ENCODE measurements around the gene THOP1.

Gene THOP1

DNA sequence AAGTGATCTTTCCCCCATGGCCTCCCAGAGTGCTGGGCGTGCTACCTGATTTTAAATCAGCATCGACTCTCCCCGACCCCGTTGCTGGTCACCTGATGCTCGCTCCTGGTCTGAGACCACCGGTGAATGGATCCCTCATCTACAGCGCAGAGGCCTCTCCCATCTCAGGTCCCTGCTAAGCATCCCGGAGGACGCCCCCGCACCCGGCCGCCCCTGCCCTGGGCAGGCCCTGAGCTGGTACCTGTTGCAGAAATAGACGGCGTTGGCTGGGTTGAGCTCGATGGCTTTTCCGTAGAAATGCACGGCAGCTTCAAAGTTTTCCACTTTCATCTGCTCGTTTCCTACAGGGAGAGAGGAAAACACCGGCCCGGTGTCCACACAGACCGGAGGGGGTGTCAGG lies 20.4 kb upstream of the THOP1 start:
- no peaks in the 10 kb centered on the region for H3K79me2 ChIP-seq (ENCODE audit: insufficient read depth, low read length)
- no peaks in the 10 kb centered on the region for H3F3A ChIP-seq (ENCODE audit: insufficient read depth, low read length)
- no peak overlapping the region for H3K9ac ChIP-seq (ENCODE audit: low read length)
- no peaks in the 10 kb centered on the region for H3K4me1 ChIP-seq (ENCODE audit: insufficient read depth, low read length, severe bottlenecking)
- H3K9me2 ChIP-seq (ENCODE audit: low read depth, low read length): no peaks in the 10 kb centered on the region
- no peak overlapping the region for H3K4me3 ChIP-seq (ENCODE audit: low read depth, low read length, poor library complexity, severe bottlenecking)
- TF ChIP-seq, protein P1, sequence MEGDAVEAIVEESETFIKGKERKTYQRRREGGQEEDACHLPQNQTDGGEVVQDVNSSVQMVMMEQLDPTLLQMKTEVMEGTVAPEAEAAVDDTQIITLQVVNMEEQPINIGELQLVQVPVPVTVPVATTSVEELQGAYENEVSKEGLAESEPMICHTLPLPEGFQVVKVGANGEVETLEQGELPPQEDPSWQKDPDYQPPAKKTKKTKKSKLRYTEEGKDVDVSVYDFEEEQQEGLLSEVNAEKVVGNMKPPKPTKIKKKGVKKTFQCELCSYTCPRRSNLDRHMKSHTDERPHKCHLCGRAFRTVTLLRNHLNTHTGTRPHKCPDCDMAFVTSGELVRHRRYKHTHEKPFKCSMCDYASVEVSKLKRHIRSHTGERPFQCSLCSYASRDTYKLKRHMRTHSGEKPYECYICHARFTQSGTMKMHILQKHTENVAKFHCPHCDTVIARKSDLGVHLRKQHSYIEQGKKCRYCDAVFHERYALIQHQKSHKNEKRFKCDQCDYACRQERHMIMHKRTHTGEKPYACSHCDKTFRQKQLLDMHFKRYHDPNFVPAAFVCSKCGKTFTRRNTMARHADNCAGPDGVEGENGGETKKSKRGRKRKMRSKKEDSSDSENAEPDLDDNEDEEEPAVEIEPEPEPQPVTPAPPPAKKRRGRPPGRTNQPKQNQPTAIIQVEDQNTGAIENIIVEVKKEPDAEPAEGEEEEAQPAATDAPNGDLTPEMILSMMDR (IDR thresholded peaks at IDR 0.05; ENCODE audit: low read length): no peak
- TF ChIP-seq EZH2 (IDR thresholded peaks at IDR 0.05; ENCODE audit: borderline replicate concordance, low read length): no peak
- H3K9me3 ChIP-seq (ENCODE audit: low read length): no peaks in the 10 kb centered on the region
- H2AFZ ChIP-seq (ENCODE audit: low read length): no peak overlapping the region
- H3K27me3 ChIP-seq (ENCODE audit: insufficient read depth, low read length): no peaks in the 10 kb centered on the region
- peaks cover 83% of the 10 kb centered on the region for H3K36me3 ChIP-seq (ENCODE audit: insufficient read depth, low read length)
- H3K27ac ChIP-seq (ENCODE audit: low read depth, low read length, poor library complexity, severe bottlenecking): no peak overlapping the region
- no peaks in the 10 kb centered on the region for H4K20me1 ChIP-seq (ENCODE audit: insufficient read depth, low read length)
- H3K4me2 ChIP-seq (ENCODE audit: low read length): no peak overlapping the region

DNA sequence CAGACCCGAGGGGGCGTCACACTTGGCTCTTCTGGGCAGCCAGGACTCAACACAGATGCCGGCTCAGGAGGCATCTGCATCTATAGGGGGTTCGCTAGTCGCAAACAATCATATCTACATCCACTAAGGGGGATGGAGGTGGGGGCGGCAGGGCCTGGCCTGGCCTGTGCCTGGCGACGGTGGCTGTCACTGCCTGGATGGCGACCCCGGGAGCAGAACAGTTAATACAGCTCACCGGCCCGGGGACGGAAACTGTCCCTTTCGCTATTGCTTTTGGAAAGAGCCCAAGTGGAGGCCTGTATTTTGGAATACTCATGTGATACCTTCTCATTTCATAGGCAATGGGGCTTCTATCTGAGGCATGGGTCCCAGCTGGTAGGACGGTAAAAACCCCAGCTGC lies 19.9 kb upstream of the THOP1 start:
- Histone ChIP-seq H3K9ac (ENCODE audit: low read length) (no peak overlapping the region), H3K36me3 (ENCODE audit: insufficient read depth, low read length) (peaks cover 86% of the 10 kb centered on the region), H3K9me3 (ENCODE audit: low read length) (no peaks in the 10 kb centered on the region)

DNA sequence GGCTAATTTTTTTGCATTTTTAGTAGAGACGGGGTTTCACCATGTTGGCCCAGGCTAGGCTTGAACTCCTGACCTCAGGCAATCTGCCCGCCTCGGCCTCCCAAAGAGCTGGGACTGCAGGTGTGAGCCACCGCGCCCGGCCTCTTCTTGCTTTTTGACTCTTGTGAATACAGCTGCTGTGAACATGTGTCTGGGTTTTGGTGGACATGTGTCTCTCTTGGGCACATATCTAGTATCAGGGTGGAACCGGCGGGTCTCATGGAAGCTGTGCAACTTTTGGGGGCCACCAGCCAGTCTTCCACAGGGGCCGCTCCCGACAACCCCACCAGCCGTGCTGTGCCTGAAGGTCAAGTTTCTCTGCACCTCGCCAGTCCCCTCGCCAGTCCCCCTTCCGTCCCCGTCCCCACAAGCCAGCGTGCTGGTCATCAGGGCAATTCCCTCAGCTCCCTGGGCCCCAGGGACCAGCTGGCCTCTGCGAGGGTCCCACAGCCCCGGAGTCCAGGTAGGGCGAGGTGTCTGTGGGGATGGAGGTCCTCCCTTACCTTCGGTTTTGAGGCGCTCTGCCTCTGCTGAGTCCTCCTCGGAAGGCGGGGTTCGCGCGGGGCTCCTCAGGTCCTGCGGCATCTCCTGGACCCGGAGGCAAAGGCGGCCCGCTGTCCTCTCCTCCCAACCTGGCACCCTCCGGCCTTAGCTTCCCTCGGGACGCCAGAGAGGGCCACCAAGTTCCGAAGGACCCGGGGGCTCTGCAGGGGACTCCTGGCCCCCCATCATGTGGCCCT lies 18.5 kb upstream of the THOP1 start:
- H3K27ac ChIP-seq (ENCODE audit: low read depth, low read length, poor library complexity, severe bottlenecking): no peak overlapping the region
- H3K9me3 ChIP-seq (ENCODE audit: low read length): no peaks in the 10 kb centered on the region
- no peaks in the 10 kb centered on the region for H3F3A ChIP-seq (ENCODE audit: insufficient read depth, low read length)
- H3K4me1 ChIP-seq (ENCODE audit: insufficient read depth, low read length, severe bottlenecking): no peaks in the 10 kb centered on the region
- H3K4me2 ChIP-seq (ENCODE audit: low read length): no peak overlapping the region
- H3K4me3 ChIP-seq (ENCODE audit: low read depth, low read length, poor library complexity, severe bottlenecking): no peak overlapping the region
- no peak overlapping the region for H2AFZ ChIP-seq (ENCODE audit: low read length)
- no peaks in the 10 kb centered on the region for H3K27me3 ChIP-seq (ENCODE audit: insufficient read depth, low read length)
- no peak overlapping the region for H3K9ac ChIP-seq (ENCODE audit: low read length)
- peaks cover 14% of the 10 kb centered on the region; the same call in 1 of the 2 replicates for H3K79me2 ChIP-seq (ENCODE audit: insufficient read depth, low read length)
- H3K36me3 ChIP-seq (ENCODE audit: insufficient read depth, low read length): peaks cover 78% of the 10 kb centered on the region
- H3K9me2 ChIP-seq (ENCODE audit: low read depth, low read length): no peaks in the 10 kb centered on the region
- H4K20me1 ChIP-seq (ENCODE audit: insufficient read depth, low read length): no peaks in the 10 kb centered on the region
- TF ChIP-seq, protein P1 (IDR thresholded peaks at IDR 0.05; ENCODE audit: low read length): no peak
- no peak for TF ChIP-seq EZH2 (IDR thresholded peaks at IDR 0.05; ENCODE audit: borderline replicate concordance, low read length)

More for the DNA sequence above, 19.9 kb upstream of the THOP1 start:
- Histone ChIP-seq H3K9me2 (ENCODE audit: low read depth, low read length) (no peaks in the 10 kb centered on the region), H3K4me1 (ENCODE audit: insufficient read depth, low read length, severe bottlenecking) (no peaks in the 10 kb centered on the region), H3K4me3 (ENCODE audit: low read depth, low read length, poor library complexity, severe bottlenecking) (no peak overlapping the region), H3K4me2 (ENCODE audit: low read length) (no peak overlapping the region), H4K20me1 (ENCODE audit: insufficient read depth, low read length) (no peaks in the 10 kb centered on the region), H3K79me2 (ENCODE audit: insufficient read depth, low read length) (peaks cover 3% of the 10 kb centered on the region; the same call in 1 of the 2 replicates), H2AFZ (ENCODE audit: low read length) (no peak overlapping the region), H3K27me3 (ENCODE audit: insufficient read depth, low read length) (no peaks in the 10 kb centered on the region), H3K27ac (ENCODE audit: low read depth, low read length, poor library complexity, severe bottlenecking) (no peak overlapping the region), H3F3A (ENCODE audit: insufficient read depth, low read length) (no peaks in the 10 kb centered on the region)
- TF ChIP-seq EZH2 (IDR thresholded peaks at IDR 0.05; ENCODE audit: borderline replicate concordance, low read length): no peak
- TF ChIP-seq, protein P1 (IDR thresholded peaks at IDR 0.05; ENCODE audit: low read length): no peak
